ENCODE measurements around the gene NEK11.

NEK11 gene

DNA sequence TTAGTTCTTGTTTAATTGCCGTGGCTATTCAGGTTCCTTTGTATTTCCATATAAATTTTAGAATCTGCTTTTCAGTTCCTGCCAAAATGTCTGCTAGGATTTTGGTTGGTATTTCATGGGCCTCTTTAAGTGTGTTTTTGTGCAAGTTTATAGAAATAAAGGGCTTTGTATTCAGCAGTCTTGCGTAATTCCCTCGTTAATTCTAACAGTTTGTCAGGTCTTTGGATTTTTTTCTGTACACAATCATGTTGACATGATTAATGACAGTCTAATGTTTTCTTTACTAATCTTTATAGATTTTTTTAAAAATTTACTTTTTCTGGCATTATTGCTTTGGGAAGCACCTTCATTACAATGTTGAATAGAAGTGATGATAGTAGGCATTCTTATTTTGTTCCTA, 120.9 kb downstream of the NEK11 start:
- DNase-seq, result no peak

DNA sequence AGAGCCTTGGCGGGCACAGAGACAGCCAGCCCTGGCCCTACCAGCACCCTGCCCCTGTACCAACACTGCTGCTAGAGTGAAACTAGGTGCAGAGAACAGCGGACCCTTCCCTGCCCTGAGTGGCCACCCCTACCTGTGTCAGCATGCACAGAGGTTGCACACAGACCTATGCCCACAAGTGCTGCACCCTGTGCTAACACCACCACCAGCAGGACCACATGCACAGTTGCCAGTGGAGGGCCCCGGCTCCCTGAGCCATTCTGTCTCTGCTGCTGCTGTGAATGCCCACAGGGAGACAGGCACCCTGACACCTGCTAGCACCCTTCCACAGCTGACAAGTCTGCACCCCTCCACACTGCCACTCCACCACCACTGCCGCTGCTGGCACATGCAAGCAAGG, 131.8 kb downstream of the NEK11 start:
- DNase-seq, result no peak

GRCh38 chr3:131162516-131162915, 135.8 kb downstream of the NEK11 start:
- no peak for DNase-seq

- DNase-seq, result no peak
Observed at GRCh38 chr3:131167867-131168266, 141.2 kb downstream of the NEK11 start.

GRCh38 chr3:131169331-131169730, 142.7 kb downstream of the NEK11 start:
- no peak for DNase-seq

- no peak for DNase-seq
Observed at GRCh38 chr3:131172502-131173200, 146.0 kb downstream of the NEK11 start.

- DNase-seq, result no peak
Observed at GRCh38 chr3:131174752-131175151, 148.1 kb downstream of the NEK11 start.

GRCh38 chr3:131178710-131179375, 152.2 kb downstream of the NEK11 start:
- DNase-seq, result no peak

DNA sequence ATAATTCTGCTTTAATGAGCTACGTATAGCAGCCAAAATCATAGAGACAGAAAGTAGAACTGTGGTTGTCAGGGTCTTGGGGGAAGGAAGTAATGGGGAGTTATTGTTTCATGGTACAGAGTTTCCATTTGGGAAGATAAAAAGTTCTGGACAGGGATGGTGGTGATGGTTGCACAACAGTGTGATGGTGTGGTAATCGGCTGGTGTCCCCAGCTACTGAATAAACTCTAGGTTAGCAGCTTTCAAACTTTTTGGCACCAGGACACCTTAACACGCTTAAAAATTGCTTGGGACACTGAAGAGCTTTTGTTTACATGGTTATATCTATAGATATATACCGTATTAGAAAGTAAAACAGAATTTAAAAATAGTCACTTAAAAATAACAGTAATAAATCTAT, 166.0 kb downstream of the NEK11 start:
- no peak for DNase-seq

DNA sequence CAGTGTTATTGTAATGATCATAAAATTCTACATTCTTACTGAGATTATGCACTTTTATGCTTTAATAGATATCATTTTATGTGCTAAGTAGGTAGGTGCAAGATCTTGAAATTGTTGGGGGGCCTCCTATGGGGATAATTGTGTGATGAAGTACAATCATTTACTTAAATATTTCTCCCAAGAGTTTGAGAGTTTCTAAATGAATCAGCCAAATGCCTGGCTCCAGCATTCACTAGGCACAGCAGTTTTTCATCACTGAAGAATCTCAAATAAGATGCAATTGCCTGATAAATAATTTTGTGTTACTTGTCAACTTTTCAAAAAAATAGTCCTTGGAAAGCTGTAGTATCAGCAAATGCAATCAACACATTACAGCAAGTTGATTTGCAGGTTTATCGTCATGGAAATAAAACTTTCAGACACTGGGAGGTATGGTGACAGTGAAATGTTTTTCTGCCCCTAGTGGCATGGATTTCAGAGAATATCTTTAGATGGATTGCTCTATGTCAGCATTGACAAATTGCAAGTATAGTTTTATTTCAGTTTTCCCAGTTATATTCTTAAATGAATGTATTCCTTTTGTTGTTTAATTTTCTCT, 167.1 kb downstream of the NEK11 start:
- no peak for DNase-seq

DNA sequence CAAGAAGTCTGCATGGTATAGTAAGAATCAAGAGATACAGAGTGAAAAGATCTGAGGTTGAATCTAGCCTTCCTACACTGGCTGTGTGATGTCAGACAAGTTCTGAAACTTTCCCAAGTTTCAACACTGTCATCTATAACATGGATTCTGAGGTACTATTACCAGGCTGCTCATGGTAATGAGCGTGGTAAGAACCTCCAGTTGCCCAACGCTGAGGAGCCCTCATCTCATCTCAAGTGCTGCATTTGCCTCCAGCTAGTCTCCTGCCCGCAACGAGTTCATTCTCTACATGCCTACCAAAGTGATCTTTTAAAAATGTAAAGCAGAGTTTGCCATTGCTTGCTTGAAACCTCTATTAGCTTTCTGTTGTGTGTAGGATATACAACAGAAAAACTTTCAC, 168.1 kb downstream of the NEK11 start:
- no peak for DNase-seq

- DNase-seq, result no peak
Observed at GRCh38 chr3:131200636-131201199, 174.0 kb downstream of the NEK11 start.

GRCh38 chr3:131216330-131216729, 189.7 kb downstream of the NEK11 start:
- DNase-seq, result no peak

- peak; percentile 77 for DNase-seq
Observed at GRCh38 chr3:131216801-131217200, 190.1 kb downstream of the NEK11 start.

GRCh38 chr3:131217296-131217741, 190.6 kb downstream of the NEK11 start:
- peak; percentile 17 for DNase-seq

DNA sequence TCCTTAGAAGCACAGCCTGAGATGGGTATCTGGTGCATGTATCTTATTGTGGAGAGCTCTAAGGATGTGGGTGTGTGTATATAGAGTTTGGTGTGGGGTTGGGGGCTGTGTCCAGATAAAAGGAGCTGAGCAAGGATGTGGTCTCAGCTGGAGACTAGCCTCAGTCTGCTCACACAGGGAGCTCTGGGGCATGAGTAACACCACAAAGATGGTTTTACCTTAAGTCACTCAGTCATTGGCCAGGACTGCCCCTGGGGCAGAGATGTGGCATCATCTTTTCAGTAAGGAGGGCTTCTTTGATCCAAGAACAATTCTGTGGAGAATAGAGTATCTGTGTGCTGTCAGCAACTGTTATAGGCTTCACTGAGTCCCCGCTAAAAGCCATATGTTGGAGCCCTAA, 191.5 kb downstream of the NEK11 start:
- no peak for DNase-seq

GRCh38 chr3:131221731-131222130, 195.1 kb downstream of the NEK11 start:
- no peak for DNase-seq

- DNase-seq, result no peak
Observed at GRCh38 chr3:131222599-131222998, 195.9 kb downstream of the NEK11 start.

DNA sequence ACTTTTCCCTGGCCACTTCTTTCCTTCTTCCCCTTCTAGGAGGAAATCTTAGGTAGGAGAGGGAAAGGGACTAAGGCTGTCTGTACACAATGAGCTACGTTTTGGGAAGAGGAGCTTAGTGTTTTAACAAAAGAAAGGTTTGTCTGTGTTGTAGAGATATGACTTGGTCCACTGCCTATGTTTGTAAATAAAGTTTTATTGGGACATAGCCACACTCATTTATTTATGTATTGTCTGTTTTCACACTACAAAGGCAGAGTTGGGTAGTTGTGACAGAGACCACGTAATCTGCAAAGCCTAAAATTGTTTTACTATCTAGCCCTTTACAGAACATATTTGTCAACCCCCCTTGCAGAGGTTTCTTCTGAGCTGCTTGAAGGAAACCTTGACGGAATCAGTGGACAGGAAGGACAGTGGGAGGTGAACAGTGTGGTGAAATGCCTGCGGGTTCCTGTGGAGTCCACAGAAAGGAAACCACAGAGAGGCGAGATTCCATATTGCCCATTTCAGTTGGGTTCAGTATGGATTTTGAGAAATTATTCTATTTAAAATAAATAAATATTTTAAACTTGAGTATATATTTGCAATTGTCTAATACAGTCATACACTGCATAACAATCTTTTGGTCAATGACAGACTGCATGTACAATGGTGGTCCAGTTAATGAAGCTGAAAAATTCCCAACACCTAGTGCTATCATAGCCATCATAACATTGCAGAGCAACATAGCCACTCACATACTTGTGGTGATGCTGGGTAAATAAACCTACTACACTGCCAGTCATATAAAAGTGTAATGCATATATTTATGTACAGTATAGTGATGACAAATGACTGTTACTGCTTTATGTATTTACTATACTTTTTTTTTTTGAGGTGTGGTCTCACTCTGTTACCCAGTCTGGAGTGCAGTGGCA, 197.0 kb downstream of the NEK11 start:
- DNase-seq, result no peak

GRCh38 chr3:131224886-131225550, 198.3 kb downstream of the NEK11 start:
- no peak for DNase-seq

DNA sequence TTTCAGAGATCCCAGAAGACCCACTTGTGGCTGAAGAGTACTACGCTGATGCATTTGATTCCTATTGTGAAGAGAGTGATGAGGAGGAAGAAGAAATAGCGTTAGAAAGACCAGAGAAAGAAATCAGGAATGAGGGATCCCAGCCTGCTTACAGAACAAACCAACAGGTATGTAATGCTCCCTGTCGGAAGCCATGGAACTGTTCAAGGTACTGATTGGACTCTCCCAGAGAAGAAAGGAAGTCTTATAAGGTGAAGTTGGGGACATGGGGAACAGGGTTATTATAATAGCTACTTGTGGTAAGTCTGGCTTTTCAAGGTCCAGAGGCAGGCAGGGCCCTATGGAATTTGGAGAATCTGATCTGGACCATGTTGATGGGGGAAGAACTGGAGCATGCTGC, 201.8 kb downstream of the NEK11 start:
- DNase-seq, result no peak

GRCh38 chr3:131231710-131232389, 205.2 kb downstream of the NEK11 start:
- no peak for DNase-seq
